ENCODE measurements around the gene ATP2A1.
"Not testable (repeated sequence)": the region's sequence is repeated elsewhere in the genome, so short reads cannot be mapped to it uniquely, and the experiment has no call there.

ATP2A1 gene

DNA sequence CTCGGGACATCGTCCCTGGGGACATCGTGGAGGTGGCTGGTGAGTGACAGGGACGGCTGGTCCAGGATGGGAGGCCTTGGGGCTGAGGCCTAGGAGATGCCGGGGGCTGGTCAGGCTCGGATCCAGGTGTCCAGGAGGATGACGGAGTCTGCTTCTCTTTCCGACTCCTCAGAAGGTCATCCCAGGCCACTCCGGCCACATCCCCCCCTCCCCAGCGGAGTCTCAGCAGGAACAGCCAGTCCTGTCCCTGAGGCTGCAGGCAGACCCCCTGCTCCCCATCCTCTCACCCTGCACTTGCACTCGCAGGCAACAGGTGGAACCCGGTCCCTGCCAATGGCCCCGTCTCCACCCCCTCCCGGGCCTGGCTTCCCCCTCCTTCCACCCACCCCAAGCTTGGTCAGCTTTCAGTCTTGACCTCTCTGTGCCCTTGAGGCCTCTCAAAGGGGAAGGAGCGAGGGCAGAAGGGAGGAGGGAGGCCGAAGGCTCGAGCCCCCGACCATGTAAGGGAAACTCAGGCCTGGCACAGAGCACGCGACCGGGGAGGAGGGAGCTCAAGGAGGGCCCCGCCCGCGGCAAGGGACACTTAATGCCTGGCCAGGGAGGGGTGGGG is 4.4 kb downstream of the ATP2A1 start:
- no peak for DNase-seq (ENCODE audit: low spot score)

DNA sequence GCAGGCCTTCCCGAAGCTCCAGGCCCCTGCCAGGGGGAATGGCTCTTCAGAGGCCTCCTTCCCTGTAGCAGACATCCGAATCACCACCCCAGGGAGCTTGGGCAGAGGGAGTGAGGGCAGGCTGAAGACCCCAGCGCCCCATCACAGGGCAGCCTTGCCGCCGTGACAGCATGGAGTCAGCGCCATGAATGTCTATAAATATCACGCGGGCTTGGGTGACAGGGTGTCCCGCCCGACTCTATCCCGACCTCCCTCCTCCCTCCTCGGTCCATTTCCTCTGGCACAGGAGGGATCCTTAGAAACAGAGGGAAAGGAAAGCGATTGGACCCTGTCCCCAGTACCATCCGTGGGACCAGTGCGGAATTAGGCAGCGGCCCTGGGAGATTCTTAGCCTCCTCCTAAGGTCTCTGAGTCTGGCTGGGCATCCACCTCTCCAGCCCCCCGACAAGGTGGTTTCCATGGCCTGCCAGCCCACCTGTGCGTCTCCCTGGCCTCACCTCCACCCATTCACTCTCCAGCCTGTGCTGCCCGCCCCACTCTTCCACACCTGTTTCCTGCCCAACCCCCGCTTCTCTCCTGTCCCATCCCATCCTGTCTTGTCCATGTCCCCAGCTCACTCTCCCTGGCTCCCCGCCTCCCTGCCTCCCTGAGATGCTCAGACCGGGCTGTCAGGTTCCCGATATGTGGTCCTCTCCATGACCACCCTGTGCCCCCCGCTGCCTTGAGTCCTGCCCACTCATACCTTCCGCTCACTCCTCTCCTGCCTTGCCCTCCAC is 5.1 kb downstream of the ATP2A1 start:
- DNase-seq (ENCODE audit: low spot score): no peak

- no peak for DNase-seq (ENCODE audit: low spot score)
Observed at GRCh38 chr16:28884045-28884444, 5.8 kb downstream of the ATP2A1 start.

- no peak for DNase-seq (ENCODE audit: low spot score)
Observed at GRCh38 chr16:28886945-28887344, 8.7 kb downstream of the ATP2A1 start.

- DNase-seq (ENCODE audit: low spot score): not testable (repeated sequence)
Observed at GRCh38 chr16:28890355-28890754, 12.1 kb downstream of the ATP2A1 start.

GRCh38 chr16:28891964-28892890 is 13.9 kb downstream of the ATP2A1 start:
- no peak for DNase-seq (ENCODE audit: low spot score)

DNA sequence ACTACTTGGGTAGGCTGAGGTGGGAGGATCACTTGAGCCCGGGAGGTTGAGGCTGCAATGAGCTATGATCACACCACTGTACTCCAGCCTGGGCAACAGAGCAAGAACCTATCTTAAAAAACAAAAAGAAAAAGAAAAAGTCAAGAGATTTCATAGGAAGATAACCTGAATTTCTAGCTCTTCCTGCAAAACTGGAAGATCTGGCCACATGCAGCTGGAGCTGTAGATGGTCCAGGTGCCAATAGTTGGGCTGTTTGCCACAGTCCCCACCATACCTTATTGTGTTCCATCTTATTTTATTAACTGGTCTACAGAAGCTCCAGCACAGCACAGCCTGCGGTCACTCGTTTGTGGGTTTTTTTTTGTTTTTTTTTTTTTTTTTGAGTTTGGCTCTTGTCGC is 15.0 kb downstream of the ATP2A1 start:
- no peak for DNase-seq (ENCODE audit: low spot score)

DNA sequence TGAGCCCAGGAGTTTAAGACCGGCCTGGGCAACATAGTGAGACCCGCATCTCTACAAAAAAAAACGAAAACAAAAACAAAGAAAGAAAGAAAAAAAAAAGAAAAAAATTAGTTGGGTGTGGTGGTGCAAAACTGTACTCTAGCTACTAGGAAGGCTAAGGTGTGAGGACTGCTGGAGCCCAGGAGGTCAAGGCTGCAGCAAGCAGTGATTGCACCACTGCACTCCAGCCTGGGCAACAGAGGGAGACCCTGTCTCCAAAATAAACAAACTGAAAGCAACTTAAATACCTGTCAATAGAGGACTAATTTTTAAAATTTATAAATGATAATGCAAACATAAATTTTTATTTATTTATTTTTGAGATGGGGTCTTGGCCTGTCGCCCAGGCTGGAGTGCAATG is 17.3 kb downstream of the ATP2A1 start:
- DNase-seq (ENCODE audit: low spot score): no peak

- DNase-seq (ENCODE audit: low spot score): no peak
Observed at GRCh38 chr16:28897826-28898225, 19.5 kb downstream of the ATP2A1 start.

DNA sequence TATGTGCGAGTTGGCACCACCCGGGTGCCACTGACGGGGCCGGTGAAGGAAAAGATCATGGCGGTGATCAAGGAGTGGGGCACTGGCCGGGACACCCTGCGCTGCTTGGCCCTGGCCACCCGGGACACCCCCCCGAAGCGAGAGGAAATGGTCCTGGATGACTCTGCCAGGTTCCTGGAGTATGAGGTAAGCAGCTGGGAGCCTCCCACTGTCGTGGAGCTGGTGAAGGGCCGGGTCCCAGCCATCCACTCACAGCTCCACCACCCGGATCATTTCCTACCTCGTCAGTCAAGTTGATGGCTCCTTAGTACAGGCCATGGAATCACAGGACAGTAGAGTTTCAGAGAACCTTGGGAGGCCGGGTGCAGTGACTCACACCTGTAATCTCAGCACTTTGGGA is 20.0 kb downstream of the ATP2A1 start:
- no peak for DNase-seq (ENCODE audit: low spot score)

DNA sequence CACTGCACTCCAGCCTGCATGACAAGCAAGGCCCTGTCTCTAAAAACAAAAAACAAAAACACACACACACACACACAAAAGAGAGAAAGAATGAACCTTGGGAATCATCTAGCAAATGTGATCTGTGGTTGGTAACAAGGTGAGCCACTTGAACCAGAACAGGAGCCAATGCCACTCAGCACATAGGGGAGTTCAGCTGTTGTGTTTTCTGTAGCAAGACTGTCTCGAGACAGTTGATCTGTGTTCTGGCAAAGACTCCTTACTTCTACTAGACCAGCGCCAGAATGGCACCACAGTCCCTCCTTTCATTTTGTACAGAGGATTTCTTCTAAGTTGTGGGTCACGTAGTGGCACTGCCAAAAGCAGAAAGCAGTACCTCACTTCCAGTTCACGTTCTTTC is 20.7 kb downstream of the ATP2A1 start:
- no peak for DNase-seq (ENCODE audit: low spot score)

DNA sequence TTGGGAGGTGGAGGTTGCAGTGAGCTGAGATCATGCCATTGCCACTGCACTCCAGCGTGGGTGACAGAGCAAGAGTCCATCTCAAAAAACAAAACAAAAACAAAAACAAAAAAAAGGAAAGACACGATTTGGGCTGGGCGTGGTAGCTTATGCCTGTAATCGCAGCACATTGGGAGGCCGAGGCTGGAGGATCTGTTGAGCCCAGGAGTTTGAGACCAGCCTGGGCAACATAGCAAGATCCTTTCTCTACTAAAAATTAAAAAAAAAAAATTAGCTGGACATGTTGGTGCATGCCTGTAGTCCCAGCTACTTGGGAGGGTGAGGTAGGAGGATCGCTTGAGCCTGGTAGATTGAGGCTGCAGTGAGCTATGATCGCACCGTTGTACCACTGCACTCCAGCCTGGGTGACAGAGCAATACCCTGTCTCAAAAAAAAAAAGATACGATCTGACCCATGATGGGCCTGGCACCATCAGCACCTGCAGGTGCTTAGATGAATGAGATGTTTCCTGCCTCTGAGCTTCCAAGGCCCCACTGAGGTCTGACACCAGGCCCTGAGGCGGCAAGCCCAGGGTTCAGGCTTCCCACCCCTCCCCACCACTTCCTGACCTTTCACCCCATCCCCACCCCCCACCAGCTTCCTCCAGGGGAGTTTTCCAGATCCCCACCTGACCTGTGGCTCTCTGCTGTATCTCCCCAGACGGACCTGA is 21.7 kb downstream of the ATP2A1 start:
- DNase-seq (ENCODE audit: low spot score): no peak

GRCh38 chr16:28900601-28901000 is 22.3 kb downstream of the ATP2A1 start:
- DNase-seq (ENCODE audit: low spot score): no peak

DNA sequence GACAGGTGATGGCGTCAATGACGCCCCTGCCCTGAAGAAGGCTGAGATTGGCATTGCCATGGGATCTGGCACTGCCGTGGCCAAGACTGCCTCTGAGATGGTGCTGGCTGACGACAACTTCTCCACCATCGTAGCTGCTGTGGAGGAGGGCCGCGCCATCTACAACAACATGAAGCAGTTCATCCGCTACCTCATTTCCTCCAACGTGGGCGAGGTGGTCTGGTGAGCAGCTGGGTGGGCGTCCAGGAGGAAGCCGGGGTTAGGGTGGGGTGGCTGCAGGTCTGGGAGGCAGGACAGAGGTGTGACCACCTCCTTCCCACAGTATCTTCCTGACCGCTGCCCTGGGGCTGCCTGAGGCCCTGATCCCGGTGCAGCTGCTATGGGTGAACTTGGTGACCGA is 23.6 kb downstream of the ATP2A1 start:
- no peak for DNase-seq (ENCODE audit: low spot score)

DNA sequence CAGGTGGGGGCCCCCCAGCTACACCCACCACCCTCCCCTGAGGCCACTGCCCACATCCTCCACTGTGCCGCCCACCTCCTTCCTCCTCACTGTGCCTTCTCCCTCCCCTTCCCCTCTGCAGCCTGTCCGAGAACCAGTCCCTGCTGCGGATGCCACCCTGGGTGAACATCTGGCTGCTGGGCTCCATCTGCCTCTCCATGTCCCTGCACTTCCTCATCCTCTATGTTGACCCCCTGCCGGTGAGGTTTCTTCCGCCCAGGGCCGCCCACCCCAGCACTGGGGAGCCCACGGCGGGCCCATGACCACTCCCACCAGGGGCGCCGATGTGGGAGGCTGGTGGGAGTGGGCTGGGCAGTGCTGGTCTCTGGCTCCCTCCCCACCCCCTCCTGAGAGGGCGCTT is 24.6 kb downstream of the ATP2A1 start:
- no peak for DNase-seq (ENCODE audit: low spot score)

- DNase-seq (ENCODE audit: low spot score): no peak
Observed at GRCh38 chr16:28903344-28904042, 25.2 kb downstream of the ATP2A1 start.

- DNase-seq (ENCODE audit: low spot score): no peak
Observed at GRCh38 chr16:28904363-28904762, 26.1 kb downstream of the ATP2A1 start.

- no peak for DNase-seq (ENCODE audit: low spot score)
Observed at GRCh38 chr16:28904828-28905227, 26.5 kb downstream of the ATP2A1 start.

DNA sequence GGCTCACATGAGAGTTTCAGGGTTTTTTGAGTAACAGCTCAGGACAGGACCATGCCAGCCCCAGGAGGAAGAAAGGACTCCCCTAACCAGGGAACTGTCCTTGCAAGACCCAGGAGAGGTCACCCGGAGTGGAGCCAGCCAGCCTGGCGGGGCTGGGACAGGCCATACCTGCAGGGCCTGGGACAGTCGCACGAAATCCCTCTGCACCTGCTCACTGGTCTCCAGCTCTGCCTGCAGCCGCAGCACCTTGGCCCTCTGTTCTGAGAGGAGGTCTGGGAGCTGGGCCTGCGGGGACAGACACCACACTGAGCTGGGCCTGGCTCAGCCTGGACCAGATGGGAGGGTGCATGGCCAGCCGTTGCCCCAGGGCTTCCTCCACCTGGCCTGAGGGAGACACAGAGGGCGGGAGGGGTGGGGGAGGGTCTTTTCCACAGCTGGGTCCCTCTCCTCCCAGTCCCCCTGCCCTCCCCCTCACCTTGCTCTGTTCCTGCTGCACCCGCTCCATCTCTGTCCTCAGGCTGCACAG is 27.0 kb downstream of the ATP2A1 start:
- DNase-seq (ENCODE audit: low spot score): no peak

GRCh38 chr16:28905800-28906372 is 27.6 kb downstream of the ATP2A1 start:
- DNase-seq (ENCODE audit: low spot score): no peak
